Astrocyte (in vitro differentiated cells and primary cell): ENCODE results near the gene GTF3C1. TPM values are rescaled to one million over a fixed set of nuclear protein-coding genes. Genes with fewer than 3 reads are reported as not detected.
A peak's percentile ranks its signal among the peaks of the same experiment; 100 is the strongest.

Experiments used
- DNase-seq: peaks from one replicate; pipeline ENCODE4 v3.0.0-alpha.2; 2010; ENCODE audit warnings: low read depth
- FAIRE-seq: peaks from 2 replicates; lab custom pipeline; 2011; peaks lifted over from hg19 to GRCh38; lab: Jason Lieb, UNC
- H2AFZ ChIP-seq: 2 replicates; pipeline ENCODE4 v1.6.0; 2012; ENCODE audit warnings: low read depth, low read length, inconsistent platforms
- H3K27ac ChIP-seq: 2 replicates; pipeline ENCODE4 v1.5.1; 2011; ENCODE audit warnings: low read depth, low read length, inconsistent platforms
- H3K27me3 ChIP-seq: 2 replicates; pipeline ENCODE4 v1.6.0; 2011; ENCODE audit warnings: low read length, inconsistent platforms; ENCODE audit not compliant: insufficient read depth
- H3K36me3 ChIP-seq: 2 replicates; pipeline ENCODE4 v1.5.1; 2011; ENCODE audit warnings: low read length, inconsistent platforms; ENCODE audit not compliant: insufficient read depth
- H3K4me1 ChIP-seq: 2 replicates; pipeline ENCODE4 v1.5.1; 2011; ENCODE audit warnings: low read length, inconsistent platforms; ENCODE audit not compliant: insufficient read depth
- H3K4me2 ChIP-seq: 2 replicates; pipeline ENCODE4 v1.6.0; 2012; ENCODE audit warnings: low read length, inconsistent platforms
- H3K4me3 ChIP-seq: 2 replicates; pipeline ENCODE4 v1.5.1; 2011; ENCODE audit warnings: low read depth, mild to moderate bottlenecking, low read length, inconsistent platforms; ENCODE audit not compliant: insufficient read depth
- H3K79me2 ChIP-seq: 2 replicates; pipeline ENCODE4 v1.6.0; 2012; ENCODE audit warnings: mild to moderate bottlenecking, low read length, inconsistent platforms; ENCODE audit not compliant: insufficient read depth
- H3K9ac ChIP-seq: 2 replicates; pipeline ENCODE4 v1.6.0; 2012; ENCODE audit warnings: mild to moderate bottlenecking, low read length, inconsistent platforms
- H3K9me3 ChIP-seq: 2 replicates; pipeline ENCODE4 v1.5.1; 2012; ENCODE audit warnings: low read depth, mild to moderate bottlenecking, low read length, inconsistent platforms; ENCODE audit not compliant: insufficient read depth
- H4K20me1 ChIP-seq: 2 replicates; pipeline ENCODE4 v1.6.0; 2012; ENCODE audit warnings: low read length, inconsistent platforms; ENCODE audit not compliant: insufficient read depth
- H3K27ac Mint-ChIP-seq: one replicate; pipeline ENCODE4 v1.8.0; 2021; ENCODE audit warnings: mild to moderate bottlenecking, mixed read lengths; ENCODE audit not compliant: unreplicated experiment
- H3K27me3 Mint-ChIP-seq: one replicate; pipeline ENCODE4 v1.8.0; 2021; ENCODE audit warnings: low read depth, mixed read lengths; ENCODE audit not compliant: unreplicated experiment
- H3K36me3 Mint-ChIP-seq: one replicate; pipeline ENCODE4 v1.8.0; 2021; ENCODE audit warnings: low read depth, mixed read lengths; ENCODE audit not compliant: unreplicated experiment
- H3K4me1 Mint-ChIP-seq: one replicate; pipeline ENCODE4 v1.8.0; 2021; ENCODE audit warnings: low read depth, mixed read lengths; ENCODE audit not compliant: unreplicated experiment
- H3K4me3 Mint-ChIP-seq: one replicate; pipeline ENCODE4 v1.8.0; 2021; ENCODE audit warnings: mild to moderate bottlenecking, moderate library complexity, mixed read lengths; ENCODE audit not compliant: unreplicated experiment
- H3K9me3 Mint-ChIP-seq: one replicate; pipeline ENCODE4 v1.8.0; 2021; ENCODE audit warnings: mild to moderate bottlenecking, mixed read lengths; ENCODE audit not compliant: unreplicated experiment
- EZH2 ChIP-seq: IDR thresholded peaks from 2 replicates; pipeline ENCODE4 v1.6.1; 2012; ENCODE audit warnings: mild to moderate bottlenecking, low read length, inconsistent platforms; ENCODE audit not compliant: insufficient read depth
- total RNA-seq: library from RNA; stranded (reverse); gene quantifications from 2 replicates; pipeline ENCODE4 v1.2.1, GENCODE V29; 2021
- TF ChIP-seq, protein P1 (sequence below): IDR thresholded peaks from 2 replicates; pipeline ENCODE4 v1.5.1; 2011; ENCODE audit warnings: low read depth, mild to moderate bottlenecking, inconsistent platforms, low read length, moderate library complexity; ENCODE audit not compliant: insufficient read depth

GTF3C1 gene
- total RNA-seq, 1 donor from 2014 or later: 103 TPM

DNA sequence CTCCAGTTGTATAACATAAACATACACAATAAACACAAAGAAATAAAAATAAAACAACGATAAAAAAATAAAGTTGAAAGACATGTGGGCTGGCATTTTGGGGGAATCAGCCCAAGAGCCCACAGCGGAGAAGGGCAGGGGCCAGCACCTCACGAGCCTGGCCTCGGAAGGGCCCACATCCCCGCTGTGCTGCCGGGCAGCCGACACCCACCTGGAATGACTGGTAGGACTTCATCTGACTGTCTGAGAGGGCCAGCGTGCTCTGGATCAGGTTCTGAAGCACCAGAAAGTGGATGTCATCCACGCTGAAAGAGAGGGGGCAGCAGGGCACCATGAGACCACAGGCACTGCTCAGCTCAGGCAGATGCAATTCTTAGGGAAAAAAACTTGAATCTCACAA, 73.5 kb downstream of the GTF3C1 start:
- Mint-ChIP-seq H3K4me1 (peaks cover 28% of the 10 kb centered on the region), H3K36me3 (peaks cover 27% of the 10 kb centered on the region), H3K4me3 (peak overlapping the region; percentile 18), H3K27ac (peak overlapping the region; percentile 93), H3K9me3 (no peaks in the 10 kb centered on the region), H3K27me3 (no peaks in the 10 kb centered on the region)
- DNase-seq: no peak
- no peak for FAIRE-seq
- peak overlapping the region; percentile 55 for H3K9ac ChIP-seq
- TF ChIP-seq EZH2: no peak
- TF ChIP-seq, protein P1, sequence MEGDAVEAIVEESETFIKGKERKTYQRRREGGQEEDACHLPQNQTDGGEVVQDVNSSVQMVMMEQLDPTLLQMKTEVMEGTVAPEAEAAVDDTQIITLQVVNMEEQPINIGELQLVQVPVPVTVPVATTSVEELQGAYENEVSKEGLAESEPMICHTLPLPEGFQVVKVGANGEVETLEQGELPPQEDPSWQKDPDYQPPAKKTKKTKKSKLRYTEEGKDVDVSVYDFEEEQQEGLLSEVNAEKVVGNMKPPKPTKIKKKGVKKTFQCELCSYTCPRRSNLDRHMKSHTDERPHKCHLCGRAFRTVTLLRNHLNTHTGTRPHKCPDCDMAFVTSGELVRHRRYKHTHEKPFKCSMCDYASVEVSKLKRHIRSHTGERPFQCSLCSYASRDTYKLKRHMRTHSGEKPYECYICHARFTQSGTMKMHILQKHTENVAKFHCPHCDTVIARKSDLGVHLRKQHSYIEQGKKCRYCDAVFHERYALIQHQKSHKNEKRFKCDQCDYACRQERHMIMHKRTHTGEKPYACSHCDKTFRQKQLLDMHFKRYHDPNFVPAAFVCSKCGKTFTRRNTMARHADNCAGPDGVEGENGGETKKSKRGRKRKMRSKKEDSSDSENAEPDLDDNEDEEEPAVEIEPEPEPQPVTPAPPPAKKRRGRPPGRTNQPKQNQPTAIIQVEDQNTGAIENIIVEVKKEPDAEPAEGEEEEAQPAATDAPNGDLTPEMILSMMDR: no peak
- peaks cover 27% of the 10 kb centered on the region for H3K36me3 ChIP-seq
- peaks cover 35% of the 10 kb centered on the region for H3K4me1 ChIP-seq
- no peaks in the 10 kb centered on the region for H3K27me3 ChIP-seq
- H4K20me1 ChIP-seq: no peaks in the 10 kb centered on the region
- peak overlapping the region; percentile 76 for H3K4me2 ChIP-seq
- H3K27ac ChIP-seq: peak overlapping the region; percentile 87
- no peaks in the 10 kb centered on the region for H3K79me2 ChIP-seq
- H2AFZ ChIP-seq: no peak overlapping the region
- H3K4me3 ChIP-seq: peak overlapping the region; percentile 35
- no peaks in the 10 kb centered on the region for H3K9me3 ChIP-seq

DNA sequence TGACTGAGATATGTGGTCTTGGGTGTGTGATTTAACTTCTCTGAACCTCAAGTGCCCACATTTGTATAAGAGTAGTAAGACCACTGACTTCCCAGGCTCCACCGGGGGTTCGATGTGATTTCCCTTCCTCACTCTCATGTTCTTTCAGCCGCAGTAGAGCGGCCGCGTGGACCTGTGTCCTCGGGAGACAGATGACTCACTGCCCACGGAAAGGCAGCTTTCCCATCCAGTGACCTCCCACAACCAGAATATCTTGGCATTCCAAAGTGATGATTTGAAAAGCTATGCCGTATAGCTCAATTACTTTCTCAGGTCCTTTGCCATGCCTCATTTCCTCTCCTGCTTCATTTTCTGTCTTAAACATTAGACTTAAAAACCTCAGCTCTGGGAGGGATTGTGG, 74.2 kb downstream of the GTF3C1 start:
- Histone ChIP-seq H4K20me1 (no peaks in the 10 kb centered on the region), H3K4me1 (peaks cover 42% of the 10 kb centered on the region), H3K4me3 (peak overlapping the region; percentile 35), H3K27ac (peak overlapping the region; percentile 87), H3K4me2 (peak overlapping the region; percentile 76), H3K36me3 (peaks cover 31% of the 10 kb centered on the region), H3K79me2 (no peaks in the 10 kb centered on the region), H3K27me3 (no peaks in the 10 kb centered on the region), H2AFZ (no peak overlapping the region), H3K9me3 (no peaks in the 10 kb centered on the region), H3K9ac (peak overlapping the region; percentile 55)
- no peak for TF ChIP-seq EZH2
- TF ChIP-seq, protein P1: no peak
- FAIRE-seq (peak; percentile 87), DNase-seq (peak; percentile 94)
- peaks cover 34% of the 10 kb centered on the region for H3K36me3 Mint-ChIP-seq
- H3K27me3 Mint-ChIP-seq: no peaks in the 10 kb centered on the region
- H3K27ac Mint-ChIP-seq: peak overlapping the region; percentile 93
- H3K4me3 Mint-ChIP-seq: peak overlapping the region; percentile 51
- H3K4me1 Mint-ChIP-seq: peaks cover 35% of the 10 kb centered on the region
- no peaks in the 10 kb centered on the region for H3K9me3 Mint-ChIP-seq

DNA sequence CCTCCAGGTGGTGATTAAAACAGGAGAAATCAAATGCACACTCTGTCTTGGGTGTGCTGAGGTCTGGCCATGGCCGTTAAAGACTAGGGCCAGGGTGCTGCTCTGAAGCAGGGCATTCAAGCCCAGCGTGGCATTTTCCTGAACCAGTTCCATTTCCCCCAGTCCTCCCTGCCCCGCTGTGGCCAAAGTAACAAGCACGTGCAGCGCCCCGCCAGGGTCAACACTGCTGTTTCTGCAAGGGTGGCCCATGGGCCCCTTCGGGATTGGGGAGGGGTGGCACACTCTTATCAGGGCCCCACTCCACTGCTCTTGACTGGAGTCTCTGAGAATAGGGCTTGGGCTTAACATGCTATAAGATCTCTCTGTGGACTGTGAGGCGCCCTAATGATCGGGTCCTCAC, 74.8 kb downstream of the GTF3C1 start:
- H3K4me2 ChIP-seq: no peak overlapping the region
- peak overlapping the region; percentile 93 for H3K27ac Mint-ChIP-seq
- peak overlapping the region; percentile 55 for H3K9ac ChIP-seq
- peaks cover 31% of the 10 kb centered on the region for H3K36me3 ChIP-seq
- peak overlapping the region; percentile 87 for H3K27ac ChIP-seq
- peaks cover 48% of the 10 kb centered on the region for H3K4me1 ChIP-seq
- no peak overlapping the region for H3K4me3 ChIP-seq
- H3K9me3 Mint-ChIP-seq: no peaks in the 10 kb centered on the region
- no peak overlapping the region for H2AFZ ChIP-seq
- FAIRE-seq (no peak), DNase-seq (no peak)
- H3K36me3 Mint-ChIP-seq: peaks cover 40% of the 10 kb centered on the region
- H3K27me3 Mint-ChIP-seq: no peaks in the 10 kb centered on the region
- H3K27me3 ChIP-seq: no peaks in the 10 kb centered on the region
- H4K20me1 ChIP-seq: no peaks in the 10 kb centered on the region
- peaks cover 38% of the 10 kb centered on the region for H3K4me1 Mint-ChIP-seq
- TF ChIP-seq, protein P1: no peak
- no peak for TF ChIP-seq EZH2
- peak overlapping the region; percentile 34 for H3K4me3 Mint-ChIP-seq
- H3K79me2 ChIP-seq: no peaks in the 10 kb centered on the region
- H3K9me3 ChIP-seq: no peaks in the 10 kb centered on the region
